Measurements from ENCODE around the gene NSUN7. TPM values are rescaled to one million over a fixed set of nuclear protein-coding genes. Genes with fewer than 3 reads are reported as not detected.

The NSUN7 gene
- total and polyA plus RNA-seq, 3 donors from 2014 or later: 18.7 to 41.1 (median 33.3) TPM

DNA sequence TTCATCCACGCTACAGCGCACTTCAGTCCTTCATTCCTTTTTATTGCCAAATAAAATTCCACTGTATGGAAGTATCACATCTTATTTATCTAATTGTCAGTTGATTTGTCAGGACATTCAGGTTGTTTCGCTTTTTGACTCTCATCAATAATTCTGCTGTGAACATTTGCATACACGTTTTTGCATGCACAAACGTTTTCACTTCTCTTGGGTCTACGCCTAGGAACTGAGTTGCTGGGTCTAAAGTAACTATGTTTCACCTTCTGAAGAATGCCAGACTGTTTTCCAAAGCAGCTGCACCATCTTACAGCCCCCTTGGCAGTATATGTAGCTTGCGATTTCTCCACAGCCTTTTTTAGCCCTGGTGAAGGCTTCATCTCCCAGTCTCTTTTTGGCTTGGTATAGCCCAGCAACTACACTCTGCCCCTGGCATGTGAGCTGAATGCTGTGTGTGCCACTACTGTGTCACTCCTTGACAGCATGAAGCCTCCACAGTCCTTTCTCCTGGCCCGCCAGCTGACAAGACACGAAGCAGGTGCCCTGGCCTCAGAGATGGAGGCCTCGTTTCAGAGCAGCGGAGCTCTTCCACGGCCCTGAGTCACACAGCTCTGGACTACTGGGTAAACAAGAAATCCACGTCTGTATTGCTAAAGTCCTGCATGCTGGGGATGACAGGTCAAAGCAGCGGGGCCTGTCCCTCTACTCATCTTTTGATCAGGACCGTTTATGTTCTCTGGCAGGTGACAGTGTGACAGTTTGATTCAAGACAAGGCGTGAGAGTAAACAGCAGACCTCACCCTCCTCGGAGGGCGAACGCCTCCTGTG lies 75.5 kb downstream of the NSUN7 start:
- H3K4me1 ChIP-seq: no peaks in the 10 kb centered on the region
- DNase-seq: no peak
- no peak overlapping the region for H3K27ac ChIP-seq
- H3K9me3 ChIP-seq: no peaks in the 10 kb centered on the region
- no peak overlapping the region for H3K4me3 ChIP-seq
- 81 to 83% methylated on average over 19 of the region's 19 CpGs for WGBS, 2 donors
- no peaks in the 10 kb centered on the region for H3K27me3 ChIP-seq
- intact Hi-C loops (cut with DNase I; ENCODE audit: low total_unique reads): no loop called here
- TF ChIP-seq POLR2A (IDR thresholded peaks at IDR 0.05): no peak
- TF ChIP-seq, protein P1, sequence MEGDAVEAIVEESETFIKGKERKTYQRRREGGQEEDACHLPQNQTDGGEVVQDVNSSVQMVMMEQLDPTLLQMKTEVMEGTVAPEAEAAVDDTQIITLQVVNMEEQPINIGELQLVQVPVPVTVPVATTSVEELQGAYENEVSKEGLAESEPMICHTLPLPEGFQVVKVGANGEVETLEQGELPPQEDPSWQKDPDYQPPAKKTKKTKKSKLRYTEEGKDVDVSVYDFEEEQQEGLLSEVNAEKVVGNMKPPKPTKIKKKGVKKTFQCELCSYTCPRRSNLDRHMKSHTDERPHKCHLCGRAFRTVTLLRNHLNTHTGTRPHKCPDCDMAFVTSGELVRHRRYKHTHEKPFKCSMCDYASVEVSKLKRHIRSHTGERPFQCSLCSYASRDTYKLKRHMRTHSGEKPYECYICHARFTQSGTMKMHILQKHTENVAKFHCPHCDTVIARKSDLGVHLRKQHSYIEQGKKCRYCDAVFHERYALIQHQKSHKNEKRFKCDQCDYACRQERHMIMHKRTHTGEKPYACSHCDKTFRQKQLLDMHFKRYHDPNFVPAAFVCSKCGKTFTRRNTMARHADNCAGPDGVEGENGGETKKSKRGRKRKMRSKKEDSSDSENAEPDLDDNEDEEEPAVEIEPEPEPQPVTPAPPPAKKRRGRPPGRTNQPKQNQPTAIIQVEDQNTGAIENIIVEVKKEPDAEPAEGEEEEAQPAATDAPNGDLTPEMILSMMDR (IDR thresholded peaks at IDR 0.05): no peak
- no peaks in the 10 kb centered on the region for H3K36me3 ChIP-seq (ENCODE audit: low read depth, missing control alignments)

DNA sequence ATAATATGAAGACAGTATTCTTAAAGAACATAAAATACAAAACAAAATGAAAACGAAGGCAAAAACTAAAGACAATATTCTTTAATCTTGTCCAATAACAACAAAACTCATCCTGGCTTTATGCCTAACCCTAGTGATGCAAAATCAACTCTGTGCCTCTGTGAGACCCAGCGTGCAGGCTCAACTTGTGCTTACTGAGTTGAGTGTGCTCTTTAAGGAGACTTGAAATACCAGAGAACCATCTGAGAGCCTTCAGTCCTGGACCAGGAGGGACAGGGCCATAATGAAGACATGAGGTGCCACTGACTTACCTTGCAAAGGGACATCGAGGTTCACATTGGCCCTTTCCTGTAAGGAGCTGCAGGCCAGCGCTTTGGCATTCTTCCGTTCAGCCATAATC lies 77.1 kb downstream of the NSUN7 start:
- no peak for TF ChIP-seq POLR2A (IDR thresholded peaks at IDR 0.05)
- TF ChIP-seq, protein P1 (IDR thresholded peaks at IDR 0.05): no peak
- Histone ChIP-seq H3K9me3 (no peaks in the 10 kb centered on the region), H3K4me1 (no peaks in the 10 kb centered on the region), H3K36me3 (ENCODE audit: low read depth, missing control alignments) (no peaks in the 10 kb centered on the region), H3K27ac (no peak overlapping the region), H3K4me3 (no peak overlapping the region), H3K27me3 (no peaks in the 10 kb centered on the region)
- intact Hi-C loops (cut with DNase I; ENCODE audit: low total_unique reads): no loop called here
- no peak for DNase-seq
- 76 to 78% methylated on average over 5 of the region's 5 CpGs for WGBS, 2 donors

DNA sequence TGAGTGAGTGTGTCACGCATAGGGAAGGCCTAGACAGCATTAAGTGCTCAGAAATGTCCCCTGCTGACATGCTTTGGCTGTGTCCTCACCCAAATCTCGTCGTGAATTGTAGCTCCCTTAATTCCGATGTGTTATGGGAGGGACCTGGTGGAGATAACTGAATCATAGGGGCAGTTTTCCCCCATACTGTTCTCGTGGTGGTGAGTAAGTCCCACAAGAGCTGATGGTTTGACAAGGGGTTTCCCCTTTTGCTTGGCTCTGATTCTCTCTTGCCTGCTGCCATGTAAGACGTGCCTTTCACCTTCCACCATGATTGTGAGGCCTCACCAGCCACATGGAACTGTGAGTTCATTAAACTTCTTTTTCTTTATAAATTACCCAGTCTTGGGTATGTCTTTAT lies 78.0 kb downstream of the NSUN7 start:
- TF ChIP-seq, protein P1 (IDR thresholded peaks at IDR 0.05): no peak
- TF ChIP-seq POLR2A (IDR thresholded peaks at IDR 0.05): no peak
- Histone ChIP-seq H3K27me3 (no peaks in the 10 kb centered on the region), H3K4me1 (no peaks in the 10 kb centered on the region), H3K9me3 (no peaks in the 10 kb centered on the region), H3K4me3 (no peak overlapping the region), H3K27ac (no peak overlapping the region), H3K36me3 (ENCODE audit: low read depth, missing control alignments) (no peaks in the 10 kb centered on the region)
- WGBS, 2 donors: 91 to 96% methylated on average over 6 of the region's 6 CpGs
- no peak for DNase-seq
- intact Hi-C loops (cut with DNase I; ENCODE audit: low total_unique reads): no loop called here

DNA sequence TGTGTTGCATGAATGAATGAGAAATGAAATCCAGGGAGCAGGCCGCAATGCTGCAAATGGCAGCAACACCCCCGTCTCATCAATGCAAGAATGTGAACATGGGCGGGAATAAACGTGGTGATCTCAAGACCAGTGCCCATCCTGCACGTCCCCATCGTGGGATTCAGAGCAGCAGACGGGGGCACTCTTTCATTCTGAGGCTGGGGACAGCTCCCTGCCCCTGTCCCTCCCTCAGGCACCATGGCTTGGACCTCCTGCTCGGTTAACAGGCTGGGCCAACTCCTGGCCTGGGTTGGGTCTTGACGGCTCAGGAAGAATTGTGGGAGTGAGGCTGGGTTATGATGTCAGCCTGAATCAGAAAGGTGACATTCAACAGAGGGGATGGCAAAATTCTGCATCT lies 78.9 kb downstream of the NSUN7 start:
- intact Hi-C loops (cut with DNase I; ENCODE audit: low total_unique reads): no loop called here
- DNase-seq: peak; percentile 7
- H3K9me3 ChIP-seq: no peaks in the 10 kb centered on the region
- H3K4me3 ChIP-seq: no peak overlapping the region
- 91 to 94% methylated on average over 9 of the region's 9 CpGs for WGBS, 2 donors
- H3K36me3 ChIP-seq (ENCODE audit: low read depth, missing control alignments): no peaks in the 10 kb centered on the region
- no peak overlapping the region for H3K27ac ChIP-seq
- no peaks in the 10 kb centered on the region for H3K4me1 ChIP-seq
- no peaks in the 10 kb centered on the region for H3K27me3 ChIP-seq
- no peak for TF ChIP-seq POLR2A (IDR thresholded peaks at IDR 0.05)
- TF ChIP-seq, protein P1 (IDR thresholded peaks at IDR 0.05): no peak

DNA sequence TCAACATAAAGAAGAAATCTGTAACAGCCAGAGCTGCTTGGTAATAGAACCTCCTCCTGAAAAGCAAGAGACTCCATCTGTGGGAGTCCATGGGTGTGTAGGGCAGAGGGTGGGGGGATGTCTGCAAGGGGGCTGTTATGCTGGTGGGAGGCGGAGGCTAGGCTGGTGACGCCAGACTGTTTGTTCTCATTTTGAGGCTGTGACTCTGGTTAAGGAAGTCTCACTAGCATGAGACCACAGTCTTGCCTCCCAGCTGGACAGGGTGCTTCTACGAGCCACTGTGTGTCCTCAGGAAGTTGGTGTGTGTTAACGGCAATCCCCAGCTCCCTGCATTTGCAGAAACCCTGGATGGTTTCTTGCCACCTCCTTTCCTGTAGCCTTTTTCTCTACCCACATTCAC lies 79.8 kb downstream of the NSUN7 start:
- Histone ChIP-seq H3K36me3 (ENCODE audit: low read depth, missing control alignments) (no peaks in the 10 kb centered on the region), H3K4me3 (no peak overlapping the region), H3K27me3 (no peaks in the 10 kb centered on the region), H3K27ac (no peak overlapping the region), H3K9me3 (no peaks in the 10 kb centered on the region), H3K4me1 (no peaks in the 10 kb centered on the region)
- intact Hi-C loops (cut with DNase I; ENCODE audit: low total_unique reads): no loop called here
- WGBS, 2 donors: 87 to 88% methylated on average over 4 of the region's 4 CpGs
- DNase-seq: peak; percentile 14
- TF ChIP-seq POLR2A (IDR thresholded peaks at IDR 0.05): no peak
- TF ChIP-seq, protein P1 (IDR thresholded peaks at IDR 0.05): no peak

All from testis (tissue), 3 donors.